NCI-H460 (cell line): Measurements from ENCODE around the gene SEMA4B. TPM values are rescaled to one million over a fixed set of nuclear protein-coding genes. Genes with fewer than 3 reads are reported as not detected.

ENCODE experiments used
- small RNA-seq, 2 experiments: library from RNA; depleted of rRNA; stranded (forward); fragments of <200 nt; gene quantifications; one replicate each; pipeline ENCODE3, GENCODE V24; 2014
- total RNA-seq: library from RNA; depleted of rRNA; stranded (reverse); fragments of >200 nt; shearing (Covaris generic); gene quantifications from 2 replicates; pipeline ENCODE4 v1.2.3, GENCODE V29; 2014; rRNA removed

SEMA4B gene
- total RNA-seq, 1 experiment from 2014 or later = 14.4 TPM

Small RNAs within 50 kb of the gene (small RNA-seq; reads per million reads assigned to genes)
- 0 reads per million in 2 experiments for gene RN7SL346P

Other genes with a start within 250 kb of the SEMA4B start
- gene ZNF710, start 200.0 kb upstream of the SEMA4B start, total RNA-seq = 4.5 and 7.1 TPM in 2 replicates
- gene IDH2, start 98.9 kb upstream of the SEMA4B start, total RNA-seq = 15.9 and 17.9 TPM in 2 replicates
- gene CIB1, start 32.6 kb downstream of the SEMA4B start, total RNA-seq = 51.0 and 54.1 TPM in 2 replicates
- 1.2 and 3.4 TPM in 2 replicates for gene GDPGP1, start 32.9 kb downstream of the SEMA4B start, total RNA-seq
- 0.10 and 0.43 TPM in 2 replicates for gene TTLL13, start 48.2 kb downstream of the SEMA4B start, total RNA-seq
- 119 and 120 TPM in 2 replicates for gene NGRN, start 64.3 kb downstream of the SEMA4B start, total RNA-seq
- 0.69 and 1.5 TPM in 2 replicates for gene ZNF774, start 151.0 kb downstream of the SEMA4B start, total RNA-seq
- 163 and 169 TPM in 2 replicates for gene IQGAP1, start 186.9 kb downstream of the SEMA4B start, total RNA-seq